GM19099 (cell line): Measurements from ENCODE around the gene MIEF2.

Experiments
- POLR2A ChIP-seq: IDR thresholded peaks from 3 replicates; pipeline ENCODE4 v1.6.1; 2011; ENCODE audit warnings: low read depth; ENCODE audit not compliant: insufficient read length; ENCODE audit errors: extremely low read depth

MIEF2 gene

GRCh38 chr17:18229771-18230170 is 30.7 kb upstream of the MIEF2 start:
- no peak for TF ChIP-seq POLR2A

GRCh38 chr17:18230288-18231141 is 29.9 kb upstream of the MIEF2 start:
- no peak for TF ChIP-seq POLR2A

- TF ChIP-seq POLR2A = no peak
These were observed 29.3 kb upstream of the MIEF2 start for GRCh38 chr17:18231164-18231563.

GRCh38 chr17:18233803-18234518 is 26.5 kb upstream of the MIEF2 start:
- TF ChIP-seq POLR2A = no peak

GRCh38 chr17:18234853-18235380 is 25.5 kb upstream of the MIEF2 start:
- TF ChIP-seq POLR2A = no peak

- TF ChIP-seq POLR2A = no peak
These were observed 24.7 kb upstream of the MIEF2 start for GRCh38 chr17:18235743-18236256.

- TF ChIP-seq POLR2A = no peak
These were observed 24.0 kb upstream of the MIEF2 start for GRCh38 chr17:18236494-18236893.

GRCh38 chr17:18237461-18237860 is 23.0 kb upstream of the MIEF2 start:
- no peak for TF ChIP-seq POLR2A

GRCh38 chr17:18238299-18238698 is 22.2 kb upstream of the MIEF2 start:
- no peak for TF ChIP-seq POLR2A

GRCh38 chr17:18240449-18240848 is 20.0 kb upstream of the MIEF2 start:
- no peak for TF ChIP-seq POLR2A

- no peak for TF ChIP-seq POLR2A
These were observed 19.1 kb upstream of the MIEF2 start for GRCh38 chr17:18241229-18241871.

GRCh38 chr17:18245038-18245776 is 15.3 kb upstream of the MIEF2 start:
- TF ChIP-seq POLR2A = no peak

GRCh38 chr17:18246109-18246725 is 14.2 kb upstream of the MIEF2 start:
- no peak for TF ChIP-seq POLR2A
